ENCODE results near the gene SNRPD1. TPM values are rescaled to one million over a fixed set of nuclear protein-coding genes. Genes with fewer than 3 reads are reported as not detected.
"Not testable (repeated sequence)": the region's sequence is repeated elsewhere in the genome, so short reads cannot be mapped to it uniquely, and the experiment has no call there.

The SNRPD1 gene
- total RNA-seq, 1 donor from 2014 or later = 56.5 TPM

GRCh38 chr18:21662581-21662980, 50.5 kb downstream of the SNRPD1 start:
- TF ChIP-seq CTCF (IDR thresholded peaks at IDR 0.05; ENCODE audit: partially characterized antibody, unreplicated experiment) = no peak
- peak overlapping the region; percentile 41 for H3K27ac Mint-ChIP-seq (ENCODE audit: unreplicated experiment)
- no peak for DNase-seq

GRCh38 chr18:21663578-21663977, 51.5 kb downstream of the SNRPD1 start:
- H3K36me3 Mint-ChIP-seq (ENCODE audit: unreplicated experiment) = no peaks in the 10 kb centered on the region
- H3K27me3 Mint-ChIP-seq (ENCODE audit: unreplicated experiment) = no peaks in the 10 kb centered on the region
- H3K9me3 Mint-ChIP-seq (ENCODE audit: unreplicated experiment) = peaks cover 5% of the 10 kb centered on the region
- DNase-seq = no peak
- TF ChIP-seq CTCF (IDR thresholded peaks at IDR 0.05; ENCODE audit: partially characterized antibody, unreplicated experiment) = no peak
- H3K4me1 Mint-ChIP-seq (ENCODE audit: low read depth, unreplicated experiment) = peaks cover 13% of the 10 kb centered on the region
- H3K4me3 Mint-ChIP-seq (ENCODE audit: unreplicated experiment) = peak overlapping the region; percentile 25
- H3K27ac Mint-ChIP-seq (ENCODE audit: unreplicated experiment) = peak overlapping the region; percentile 45

More at GRCh38 chr18:21662581-21662980, 50.5 kb downstream of the SNRPD1 start:
- no peak overlapping the region for H3K4me3 Mint-ChIP-seq (ENCODE audit: unreplicated experiment)
- no peaks in the 10 kb centered on the region for H3K36me3 Mint-ChIP-seq (ENCODE audit: unreplicated experiment)
- H3K27me3 Mint-ChIP-seq (ENCODE audit: unreplicated experiment) = no peaks in the 10 kb centered on the region
- H3K4me1 Mint-ChIP-seq (ENCODE audit: low read depth, unreplicated experiment) = peaks cover 13% of the 10 kb centered on the region
- peaks cover 4% of the 10 kb centered on the region for H3K9me3 Mint-ChIP-seq (ENCODE audit: unreplicated experiment)

GRCh38 chr18:21664069-21664468, 52.0 kb downstream of the SNRPD1 start:
- Mint-ChIP-seq H3K36me3 (ENCODE audit: unreplicated experiment) (no peaks in the 10 kb centered on the region), H3K4me1 (ENCODE audit: low read depth, unreplicated experiment) (peaks cover 13% of the 10 kb centered on the region), H3K4me3 (ENCODE audit: unreplicated experiment) (no peak overlapping the region), H3K27ac (ENCODE audit: unreplicated experiment) (no peak overlapping the region), H3K27me3 (ENCODE audit: unreplicated experiment) (no peaks in the 10 kb centered on the region), H3K9me3 (ENCODE audit: unreplicated experiment) (peaks cover 5% of the 10 kb centered on the region)
- DNase-seq = no peak
- TF ChIP-seq CTCF (IDR thresholded peaks at IDR 0.05; ENCODE audit: partially characterized antibody, unreplicated experiment) = no peak

GRCh38 chr18:21669736-21670285, 57.7 kb downstream of the SNRPD1 start:
- no peak overlapping the region for H3K27ac Mint-ChIP-seq (ENCODE audit: unreplicated experiment)
- peaks cover 3% of the 10 kb centered on the region for H3K9me3 Mint-ChIP-seq (ENCODE audit: unreplicated experiment)
- DNase-seq = no peak
- H3K36me3 Mint-ChIP-seq (ENCODE audit: unreplicated experiment) = no peaks in the 10 kb centered on the region
- H3K27me3 Mint-ChIP-seq (ENCODE audit: unreplicated experiment) = peaks cover 4% of the 10 kb centered on the region
- H3K4me3 Mint-ChIP-seq (ENCODE audit: unreplicated experiment) = no peak overlapping the region
- H3K4me1 Mint-ChIP-seq (ENCODE audit: low read depth, unreplicated experiment) = peaks cover 9% of the 10 kb centered on the region
- TF ChIP-seq CTCF (IDR thresholded peaks at IDR 0.05; ENCODE audit: partially characterized antibody, unreplicated experiment) = no peak

- no peak for TF ChIP-seq CTCF (IDR thresholded peaks at IDR 0.05; ENCODE audit: partially characterized antibody, unreplicated experiment)
- Mint-ChIP-seq H3K36me3 (ENCODE audit: unreplicated experiment) (no peaks in the 10 kb centered on the region), H3K9me3 (ENCODE audit: unreplicated experiment) (no peaks in the 10 kb centered on the region), H3K4me3 (ENCODE audit: unreplicated experiment) (peak overlapping the region; percentile 6), H3K4me1 (ENCODE audit: low read depth, unreplicated experiment) (peaks cover 9% of the 10 kb centered on the region), H3K27me3 (ENCODE audit: unreplicated experiment) (peaks cover 4% of the 10 kb centered on the region), H3K27ac (ENCODE audit: unreplicated experiment) (peak overlapping the region; percentile 60)
- DNase-seq = peak; percentile 29
Observed at GRCh38 chr18:21672521-21673267, 60.6 kb downstream of the SNRPD1 start.

GRCh38 chr18:21675354-21675753, 63.2 kb downstream of the SNRPD1 start:
- H3K27me3 Mint-ChIP-seq (ENCODE audit: unreplicated experiment); H3K4me3 Mint-ChIP-seq (ENCODE audit: unreplicated experiment); H3K9me3 Mint-ChIP-seq (ENCODE audit: unreplicated experiment); H3K27ac Mint-ChIP-seq (ENCODE audit: unreplicated experiment); H3K4me1 Mint-ChIP-seq (ENCODE audit: low read depth, unreplicated experiment); DNase-seq; H3K36me3 Mint-ChIP-seq (ENCODE audit: unreplicated experiment): not testable (repeated sequence)
